Uterus (tissue), 2 donors: ENCODE measurements around the gene SLC25A15.

Experiments
- POLR2A ChIP-seq, 2 donors: fragments of 450-650 bp; IDR thresholded peaks; one replicate each; pipeline ENCODE4 v1.6.1; 2016; ENCODE audit warnings: antibody characterized with exemption in 2 of 2, mild to moderate bottlenecking in 1 of 2, moderate library complexity in 1 of 2
- TF ChIP-seq, protein P1 (sequence below), 4 experiments: fragments of 200-600 bp in 2 of 4; fragments of 450-650 bp in 2 of 4; sonication (generic) in 2 of 4; IDR thresholded peaks; one replicate each; pipeline ENCODE4 v1.5.1; 2016 to 2019; ENCODE audit warnings: antibody characterized with exemption in 4 of 4, mild to moderate bottlenecking in 2 of 4, moderate library complexity in 1 of 4

- TF ChIP-seq, protein P1, sequence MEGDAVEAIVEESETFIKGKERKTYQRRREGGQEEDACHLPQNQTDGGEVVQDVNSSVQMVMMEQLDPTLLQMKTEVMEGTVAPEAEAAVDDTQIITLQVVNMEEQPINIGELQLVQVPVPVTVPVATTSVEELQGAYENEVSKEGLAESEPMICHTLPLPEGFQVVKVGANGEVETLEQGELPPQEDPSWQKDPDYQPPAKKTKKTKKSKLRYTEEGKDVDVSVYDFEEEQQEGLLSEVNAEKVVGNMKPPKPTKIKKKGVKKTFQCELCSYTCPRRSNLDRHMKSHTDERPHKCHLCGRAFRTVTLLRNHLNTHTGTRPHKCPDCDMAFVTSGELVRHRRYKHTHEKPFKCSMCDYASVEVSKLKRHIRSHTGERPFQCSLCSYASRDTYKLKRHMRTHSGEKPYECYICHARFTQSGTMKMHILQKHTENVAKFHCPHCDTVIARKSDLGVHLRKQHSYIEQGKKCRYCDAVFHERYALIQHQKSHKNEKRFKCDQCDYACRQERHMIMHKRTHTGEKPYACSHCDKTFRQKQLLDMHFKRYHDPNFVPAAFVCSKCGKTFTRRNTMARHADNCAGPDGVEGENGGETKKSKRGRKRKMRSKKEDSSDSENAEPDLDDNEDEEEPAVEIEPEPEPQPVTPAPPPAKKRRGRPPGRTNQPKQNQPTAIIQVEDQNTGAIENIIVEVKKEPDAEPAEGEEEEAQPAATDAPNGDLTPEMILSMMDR (IDR thresholded peaks at IDR 0.05) = no peak
- TF ChIP-seq POLR2A (IDR thresholded peaks at IDR 0.05) = no peak
Observed at GRCh38 chr13:40787062-40787461, 2.3 kb upstream of the SLC25A15 start.
